GM12872 (cell line): ENCODE data around the gene DHRS7.

Experiments used
- TF ChIP-seq, protein P1 (sequence below): IDR thresholded peaks from 3 replicates; pipeline ENCODE4 v1.5.1; 2011; ENCODE audit warnings: low read depth, mild to moderate bottlenecking, low read length, moderate library complexity; ENCODE audit not compliant: insufficient read depth

The DHRS7 gene

DNA sequence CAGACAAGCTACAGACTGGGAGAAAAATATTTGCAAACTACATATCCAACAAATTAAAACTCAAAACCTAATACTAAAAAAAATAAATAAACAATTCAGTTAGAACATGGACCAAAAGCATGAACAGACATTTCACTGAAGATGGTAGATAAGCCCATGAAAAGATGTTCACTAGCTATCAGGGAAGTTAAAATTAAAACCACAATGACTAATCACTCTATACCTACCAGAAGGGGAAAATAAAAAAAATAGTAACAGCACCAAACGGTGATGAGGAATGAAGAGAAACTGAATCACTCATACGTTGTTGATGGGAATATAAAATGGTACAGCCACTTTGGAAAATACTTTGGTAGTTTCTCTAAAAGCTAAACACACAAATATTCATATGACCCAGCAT is 31.1 kb upstream of the DHRS7 start:
- TF ChIP-seq, protein P1, sequence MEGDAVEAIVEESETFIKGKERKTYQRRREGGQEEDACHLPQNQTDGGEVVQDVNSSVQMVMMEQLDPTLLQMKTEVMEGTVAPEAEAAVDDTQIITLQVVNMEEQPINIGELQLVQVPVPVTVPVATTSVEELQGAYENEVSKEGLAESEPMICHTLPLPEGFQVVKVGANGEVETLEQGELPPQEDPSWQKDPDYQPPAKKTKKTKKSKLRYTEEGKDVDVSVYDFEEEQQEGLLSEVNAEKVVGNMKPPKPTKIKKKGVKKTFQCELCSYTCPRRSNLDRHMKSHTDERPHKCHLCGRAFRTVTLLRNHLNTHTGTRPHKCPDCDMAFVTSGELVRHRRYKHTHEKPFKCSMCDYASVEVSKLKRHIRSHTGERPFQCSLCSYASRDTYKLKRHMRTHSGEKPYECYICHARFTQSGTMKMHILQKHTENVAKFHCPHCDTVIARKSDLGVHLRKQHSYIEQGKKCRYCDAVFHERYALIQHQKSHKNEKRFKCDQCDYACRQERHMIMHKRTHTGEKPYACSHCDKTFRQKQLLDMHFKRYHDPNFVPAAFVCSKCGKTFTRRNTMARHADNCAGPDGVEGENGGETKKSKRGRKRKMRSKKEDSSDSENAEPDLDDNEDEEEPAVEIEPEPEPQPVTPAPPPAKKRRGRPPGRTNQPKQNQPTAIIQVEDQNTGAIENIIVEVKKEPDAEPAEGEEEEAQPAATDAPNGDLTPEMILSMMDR = no peak

DNA sequence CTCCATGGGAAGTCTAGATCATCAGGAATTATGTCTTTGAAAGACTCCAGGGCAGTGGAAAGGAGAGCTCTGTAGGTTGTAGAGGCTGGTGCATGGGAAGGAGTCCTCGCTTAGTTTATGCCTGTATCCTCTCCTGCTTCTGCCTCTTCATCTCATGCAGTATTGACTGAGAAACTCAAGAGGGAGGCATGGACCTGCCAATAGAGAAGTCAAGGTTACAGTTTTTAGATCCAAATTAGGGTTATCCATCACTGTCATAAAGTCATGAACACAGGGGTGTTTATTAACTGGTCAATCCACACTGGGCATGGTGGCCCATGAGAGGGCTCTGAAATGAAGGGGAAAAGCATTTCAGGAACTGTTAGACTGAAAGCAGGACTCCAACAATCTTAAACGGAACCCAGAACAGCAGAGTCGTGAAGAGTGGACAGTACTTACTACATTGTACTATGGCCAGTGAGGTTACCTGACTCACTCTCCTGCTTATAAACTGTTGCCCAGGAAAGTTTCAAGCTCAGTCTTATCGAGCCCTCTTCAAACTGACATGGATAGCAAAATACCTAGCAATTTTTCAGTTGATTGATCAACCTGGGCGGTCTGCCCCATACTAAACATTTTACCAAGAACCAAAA is 30.1 kb upstream of the DHRS7 start:
- TF ChIP-seq, protein P1 = peak; percentile 49; the same call in 2 of the 3 replicates

DNA sequence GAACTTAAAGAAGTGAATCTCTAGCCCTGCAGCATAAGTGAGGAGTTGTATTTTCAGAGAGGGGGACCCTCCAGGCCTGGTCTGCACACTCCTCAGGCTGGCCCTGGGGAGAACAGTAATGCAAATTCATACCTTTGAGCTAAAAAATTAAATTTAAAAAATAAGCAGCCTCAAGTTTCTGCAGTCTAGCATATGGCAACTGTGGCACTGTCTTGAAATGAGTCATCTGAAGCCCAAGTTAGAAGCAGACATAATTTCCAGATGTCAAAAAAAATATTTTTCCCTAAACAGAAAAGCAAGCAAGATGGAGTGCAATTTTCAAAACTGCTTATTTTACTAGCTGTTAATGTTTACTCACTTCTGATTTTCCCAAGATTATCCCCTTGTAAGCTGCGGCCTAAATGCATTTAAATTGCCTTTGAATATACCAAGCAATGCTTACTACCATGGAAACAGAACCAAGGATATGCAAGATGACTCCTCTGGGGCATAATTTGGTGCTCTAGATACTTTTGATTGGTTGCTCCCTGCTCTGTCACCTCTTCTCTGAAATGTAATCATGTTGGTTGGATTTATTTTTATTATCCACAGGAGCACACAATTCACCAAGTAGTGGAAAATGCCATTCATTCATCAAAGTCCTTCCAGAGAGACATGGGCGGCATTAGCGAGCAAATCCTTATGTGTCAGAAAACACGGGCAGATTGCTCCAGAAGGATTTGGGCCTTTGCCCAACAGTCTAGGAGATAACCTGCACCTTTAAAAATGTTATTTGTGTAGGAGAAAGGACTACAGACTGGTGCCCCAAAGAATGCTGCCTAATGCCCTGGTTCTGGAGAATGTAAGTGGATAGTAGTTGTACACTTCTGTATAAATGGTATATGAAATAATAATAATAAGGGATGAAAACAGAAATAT is 25.0 kb upstream of the DHRS7 start:
- TF ChIP-seq, protein P1 = no peak

DNA sequence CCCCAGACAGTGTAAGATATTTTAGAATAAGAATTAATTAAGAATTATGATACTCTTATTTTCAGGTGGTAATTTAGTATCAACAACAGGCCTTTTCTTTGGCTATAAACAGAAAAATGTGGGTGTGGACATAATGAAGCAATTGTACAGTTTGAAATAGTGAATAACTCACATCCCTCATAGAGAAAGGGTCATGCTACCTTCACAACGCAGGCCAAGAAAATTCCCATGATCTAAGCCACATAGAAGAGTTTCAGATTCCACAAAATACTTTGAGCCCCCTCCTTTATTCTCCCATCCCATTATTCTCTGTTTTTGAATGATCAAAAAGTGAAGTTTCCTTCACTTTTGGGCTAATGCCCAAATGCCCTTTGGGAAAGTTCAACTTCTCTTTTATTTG is 23.5 kb upstream of the DHRS7 start:
- TF ChIP-seq, protein P1 = no peak

DNA sequence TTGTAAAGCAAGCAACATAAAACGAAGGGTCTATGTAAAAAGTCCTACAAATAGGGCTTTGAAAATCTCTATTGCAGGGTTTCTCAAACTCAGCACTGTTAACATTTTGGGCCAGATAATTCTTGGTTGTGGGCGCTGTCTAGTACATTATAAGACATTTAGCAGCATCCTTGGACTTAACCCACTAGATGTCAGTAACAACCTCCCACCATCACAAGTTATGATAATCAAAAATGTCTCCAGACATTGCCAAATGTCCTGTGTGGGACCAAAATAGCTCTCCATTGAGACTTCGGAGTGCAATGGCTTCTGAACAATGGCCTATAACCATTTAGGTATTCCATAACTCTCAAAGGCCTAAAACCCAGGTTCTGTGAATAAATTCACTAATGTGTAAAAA is 22.9 kb upstream of the DHRS7 start:
- TF ChIP-seq, protein P1 = peak; percentile 49; the same call in 2 of the 3 replicates

DNA sequence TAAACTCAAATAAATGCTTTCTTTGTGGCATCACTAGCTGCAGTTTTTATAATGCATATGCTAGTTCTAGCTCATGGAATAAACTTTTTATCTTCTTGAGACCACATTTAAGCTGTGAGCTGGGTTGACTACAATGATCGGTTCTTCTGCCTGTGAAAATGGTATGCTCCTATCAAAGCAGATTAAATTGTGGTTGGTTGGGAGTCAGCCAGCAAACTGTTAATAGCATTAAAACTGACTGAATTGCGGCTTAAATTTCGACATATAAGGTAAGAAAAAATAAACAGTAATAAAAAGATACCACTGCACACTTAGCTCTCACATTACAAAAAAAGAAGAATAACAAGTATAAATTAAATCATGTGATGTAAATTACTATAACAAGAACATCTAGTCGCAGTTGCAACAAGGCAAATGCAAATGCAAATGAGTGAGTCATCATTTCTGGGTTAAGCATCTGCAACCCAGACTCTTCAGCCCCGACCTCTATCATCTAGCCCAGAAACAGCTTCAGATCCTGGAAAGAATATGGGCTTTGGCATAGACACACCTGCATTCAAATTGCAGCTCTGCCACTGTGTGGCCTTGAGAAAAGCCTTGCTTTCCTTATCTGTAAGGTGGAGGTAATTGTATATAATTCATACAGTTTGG is 19.8 kb upstream of the DHRS7 start:
- TF ChIP-seq, protein P1 = no peak
